GM21717 (cell line): ENCODE data around the gene FAM204A.

ENCODE experiments used
- ATAC-seq: cut with Tn5 transposase; IDR thresholded peaks from one replicate; pipeline ENCODE4 v1.9.1; 2021; ENCODE audit warnings: mild to moderate bottlenecking, moderate library complexity; ENCODE audit not compliant: unreplicated experiment

Gene FAM204A

DNA sequence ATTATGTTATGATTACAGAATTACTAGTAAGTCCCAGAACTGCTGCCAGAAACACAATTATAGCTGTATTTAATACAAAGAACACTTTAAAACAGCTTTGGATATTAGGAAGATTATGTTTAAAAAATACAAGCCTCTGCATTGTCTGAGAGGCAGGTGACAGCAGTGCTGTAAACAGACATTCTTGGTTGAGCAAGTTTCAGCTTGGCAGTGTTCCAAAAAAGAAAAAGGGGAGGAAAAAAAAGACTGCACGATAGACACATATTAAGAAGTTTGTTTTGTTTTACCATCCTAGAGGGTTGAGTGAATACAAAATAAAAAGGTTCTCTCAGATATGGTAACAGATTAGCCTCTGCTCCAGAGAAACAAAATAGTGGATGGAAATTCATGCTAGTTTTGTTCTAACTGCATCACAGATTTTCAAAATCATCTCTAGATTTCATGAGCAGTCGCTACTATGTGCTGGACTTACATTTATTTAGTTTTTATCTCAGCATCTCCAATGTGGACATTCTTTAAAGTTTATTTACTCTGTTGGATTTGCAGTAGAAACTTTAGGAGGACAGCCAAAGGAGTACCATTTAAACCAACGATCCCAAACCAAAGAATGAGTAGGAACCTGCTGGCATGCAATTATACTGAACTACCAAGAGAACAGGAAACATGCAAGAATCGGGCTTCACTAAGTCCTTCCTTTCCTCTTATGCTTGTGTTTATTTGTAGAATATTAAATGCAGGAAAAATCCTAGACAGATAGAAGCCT, 9.0 kb downstream of the FAM204A start:
- ATAC-seq, result no peak

GRCh38 chr10:118332236-118332635, 9.9 kb downstream of the FAM204A start:
- peak; percentile 72 for ATAC-seq

GRCh38 chr10:118330295-118331076, 11.6 kb downstream of the FAM204A start:
- no peak for ATAC-seq

DNA sequence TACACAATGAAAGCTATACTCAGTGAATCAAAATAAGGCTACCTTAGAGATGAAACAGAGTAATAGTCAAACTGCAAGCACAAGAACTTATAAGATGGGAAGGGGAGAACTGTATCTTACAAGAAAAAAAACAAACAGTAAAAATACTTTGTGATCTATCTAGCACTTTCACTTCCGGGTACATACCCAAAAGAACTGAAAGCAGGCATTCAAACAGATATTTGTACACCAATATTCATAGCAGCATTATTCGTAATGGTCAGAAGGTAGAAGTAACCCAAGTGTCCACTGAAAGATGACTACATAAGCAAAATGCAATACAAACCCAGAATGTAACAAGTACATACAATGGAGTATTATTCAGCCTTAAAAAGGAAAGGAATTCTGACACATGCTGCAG, 18.0 kb downstream of the FAM204A start:
- ATAC-seq, result no peak

- ATAC-seq, result no peak
These were observed 20.2 kb downstream of the FAM204A start for GRCh38 chr10:118321724-118322575.

DNA sequence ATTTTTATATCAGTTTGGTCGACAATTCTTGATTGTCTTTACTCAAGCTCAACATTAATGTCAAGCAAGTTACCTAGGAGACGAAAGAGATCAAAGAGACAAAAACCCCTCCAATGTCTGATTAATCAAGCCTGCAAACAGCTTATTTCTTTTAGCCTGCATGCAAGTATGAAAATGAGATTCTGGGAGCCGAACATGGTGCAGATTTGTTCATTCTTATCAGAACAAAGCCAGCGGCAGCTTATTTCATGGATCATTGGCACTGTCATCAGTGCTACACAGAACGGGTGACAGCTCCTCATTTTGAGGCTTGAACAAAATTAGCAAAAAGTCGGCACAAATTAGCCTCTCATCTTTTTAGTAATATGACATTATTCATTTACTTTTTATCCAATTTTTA, 26.5 kb downstream of the FAM204A start:
- ATAC-seq, result no peak

GRCh38 chr10:118314882-118315281, 27.2 kb downstream of the FAM204A start:
- ATAC-seq, result no peak

DNA sequence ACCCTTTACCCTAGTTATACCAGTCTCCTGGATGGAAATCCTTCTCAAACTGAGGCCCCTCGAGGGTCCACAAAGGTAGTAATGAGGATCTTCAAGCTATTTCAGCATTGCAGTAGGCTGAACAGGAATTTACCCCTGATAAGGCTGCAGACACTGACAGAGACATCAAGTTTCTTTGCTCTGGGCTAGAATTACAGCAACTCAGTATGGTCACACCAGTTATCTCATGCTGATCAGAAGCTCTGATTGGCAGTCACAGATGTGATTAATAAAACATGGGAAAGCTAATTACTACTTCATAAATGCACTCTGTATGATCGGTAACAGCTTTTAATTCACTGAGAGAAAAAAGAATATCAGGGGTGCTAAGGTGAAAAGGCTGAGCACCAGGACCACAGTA, 30.6 kb downstream of the FAM204A start:
- ATAC-seq, result no peak

DNA sequence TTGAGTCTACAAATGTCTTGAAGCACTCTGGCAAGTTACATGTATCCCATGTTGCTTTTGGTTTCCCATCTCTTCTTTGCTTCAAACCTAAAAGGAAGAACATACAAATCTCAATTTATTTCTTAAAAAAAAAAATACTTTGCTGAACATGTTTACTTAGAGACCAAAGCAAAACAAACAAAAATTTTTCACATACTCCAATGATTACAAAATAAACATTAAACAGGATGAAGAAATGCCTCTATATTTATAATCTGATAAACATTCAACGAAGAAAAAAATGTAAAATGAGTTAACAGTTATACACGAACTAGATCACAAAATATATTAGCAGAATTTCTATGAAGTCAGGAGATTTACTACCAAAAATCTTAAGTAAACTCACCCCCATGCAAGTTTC, 31.3 kb downstream of the FAM204A start:
- ATAC-seq, result no peak

DNA sequence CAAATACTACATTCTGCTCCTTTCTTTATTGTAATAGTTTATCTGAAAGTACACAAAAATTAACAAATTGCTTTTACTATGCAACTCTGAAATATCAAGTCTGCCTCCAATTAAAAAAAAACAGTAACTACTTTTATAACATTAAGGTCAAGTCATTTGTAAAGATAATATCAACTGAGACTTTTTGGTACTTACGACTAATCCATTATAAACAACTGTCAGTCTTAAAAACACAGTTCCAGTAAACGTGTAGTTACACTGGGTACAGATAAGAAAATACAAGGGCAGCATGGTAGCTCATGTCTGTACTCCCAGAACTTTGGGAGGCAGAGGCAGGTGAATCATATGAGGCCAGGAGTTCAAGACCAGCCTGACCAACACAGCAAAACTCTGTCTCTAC, 32.2 kb downstream of the FAM204A start:
- ATAC-seq, result no peak

DNA sequence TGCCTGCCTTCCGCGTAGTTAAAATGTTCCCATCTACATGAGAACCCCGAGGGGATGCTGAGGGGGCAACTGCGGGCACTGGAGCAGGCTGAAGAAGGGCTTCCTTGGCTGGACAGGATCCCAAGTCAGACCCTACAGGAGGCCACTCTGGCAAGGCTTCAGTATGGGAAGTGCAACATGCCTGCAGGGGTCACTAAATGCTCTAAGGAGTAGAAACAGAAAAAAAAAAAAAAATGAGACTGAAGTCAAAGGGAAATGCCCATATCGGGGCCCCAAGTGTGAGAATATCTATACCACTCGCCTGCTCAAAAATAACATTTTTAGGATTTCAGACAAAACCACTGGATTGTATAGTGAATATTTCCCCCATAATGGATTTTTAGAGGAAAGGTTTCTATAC, 33.5 kb downstream of the FAM204A start:
- no peak for ATAC-seq

DNA sequence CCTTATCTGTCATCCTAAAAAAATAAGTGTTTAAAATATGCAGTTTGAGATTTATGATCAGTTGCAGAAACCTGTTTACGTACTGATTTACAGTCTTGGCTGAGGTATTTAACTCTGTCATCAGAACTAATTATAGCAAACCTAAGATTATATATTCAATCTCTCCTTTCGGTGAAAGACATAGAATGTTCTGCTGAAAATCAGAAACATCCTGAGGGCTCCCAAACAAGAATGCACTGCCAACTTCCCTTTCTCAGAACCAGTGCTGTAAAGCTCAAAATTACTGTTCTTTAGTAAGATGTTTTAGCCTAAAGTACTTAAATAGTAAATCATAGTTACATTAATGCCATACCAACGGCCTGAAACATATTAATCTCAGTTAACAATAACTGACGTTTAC, 34.3 kb downstream of the FAM204A start:
- ATAC-seq, result no peak

DNA sequence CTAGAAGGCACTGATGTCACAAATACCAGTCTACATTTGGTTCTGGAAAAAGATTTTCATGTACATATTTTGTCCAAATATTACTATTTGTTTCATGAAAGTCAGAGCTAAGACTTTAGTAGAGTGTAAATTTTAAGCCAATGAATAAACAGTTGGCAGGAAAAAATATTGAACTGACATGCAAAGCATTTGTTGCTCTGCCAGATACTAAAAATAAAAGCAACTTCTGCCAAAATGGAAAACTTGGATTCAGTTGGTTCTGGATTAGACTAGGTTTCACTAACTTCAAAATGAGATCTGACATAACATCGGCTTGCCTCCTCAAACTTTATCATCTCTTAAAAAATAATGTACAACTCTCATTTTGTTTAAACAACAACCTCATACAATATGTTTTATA, 34.9 kb downstream of the FAM204A start:
- ATAC-seq, result no peak

GRCh38 chr10:118305730-118306129, 36.4 kb downstream of the FAM204A start:
- ATAC-seq, result no peak

DNA sequence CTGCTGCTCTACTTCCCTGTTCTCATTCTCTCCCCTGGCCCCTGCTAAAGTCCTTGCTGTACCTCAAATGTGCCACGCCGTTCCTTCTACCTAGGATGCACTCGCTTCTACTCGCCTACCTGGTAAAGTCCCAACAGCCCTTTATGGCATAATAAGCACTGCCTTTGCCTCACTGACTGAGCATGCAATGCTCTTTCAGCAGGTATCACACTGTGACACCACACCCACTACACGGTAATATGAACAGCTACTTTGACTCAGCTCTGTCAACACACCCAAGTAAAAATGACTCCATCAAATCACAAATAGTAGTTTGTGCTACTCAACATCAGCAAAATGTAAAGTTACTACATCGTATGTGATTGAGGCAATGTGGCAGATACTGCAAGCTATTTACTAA, 37.6 kb downstream of the FAM204A start:
- ATAC-seq, result no peak

DNA sequence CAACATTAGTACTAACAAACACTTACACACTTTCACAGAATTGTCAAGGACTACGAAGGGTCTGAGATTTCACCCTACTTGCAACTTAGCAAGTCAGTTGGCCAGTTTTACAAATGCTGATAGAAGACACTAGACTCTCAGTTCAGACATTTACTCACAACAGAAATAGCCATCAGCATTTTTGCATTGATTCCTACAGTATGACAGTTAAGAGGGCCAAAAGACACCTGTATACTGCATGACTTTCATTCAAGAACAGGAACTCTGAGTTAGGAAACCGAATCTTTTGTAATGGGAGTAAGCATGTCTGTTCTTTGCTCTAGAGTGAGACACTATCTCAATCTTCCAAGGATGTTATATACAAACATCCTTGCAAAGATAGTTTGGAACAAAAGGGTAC, 40.9 kb downstream of the FAM204A start:
- ATAC-seq, result no peak

GRCh38 chr10:118300320-118300719, 41.8 kb downstream of the FAM204A start:
- no peak for ATAC-seq

DNA sequence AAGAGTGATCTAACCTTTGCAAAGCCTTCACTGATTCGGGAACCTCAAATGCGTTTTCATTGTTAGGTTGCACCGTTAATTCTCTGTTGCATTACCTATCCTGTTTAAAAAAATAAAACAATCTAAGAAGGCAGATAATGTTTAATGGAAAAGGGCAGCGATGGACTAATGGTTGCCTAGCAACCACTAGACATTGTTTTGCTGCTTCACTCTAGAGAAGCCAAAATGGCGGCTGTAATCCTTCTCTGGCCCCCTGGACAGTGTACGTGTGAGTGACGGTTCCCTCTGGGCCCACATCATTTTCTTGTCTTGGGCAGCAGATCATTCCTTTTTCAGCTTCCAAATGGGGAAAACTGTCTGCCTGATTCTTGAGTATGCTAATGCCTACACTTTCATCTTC, 43.3 kb downstream of the FAM204A start:
- no peak for ATAC-seq

DNA sequence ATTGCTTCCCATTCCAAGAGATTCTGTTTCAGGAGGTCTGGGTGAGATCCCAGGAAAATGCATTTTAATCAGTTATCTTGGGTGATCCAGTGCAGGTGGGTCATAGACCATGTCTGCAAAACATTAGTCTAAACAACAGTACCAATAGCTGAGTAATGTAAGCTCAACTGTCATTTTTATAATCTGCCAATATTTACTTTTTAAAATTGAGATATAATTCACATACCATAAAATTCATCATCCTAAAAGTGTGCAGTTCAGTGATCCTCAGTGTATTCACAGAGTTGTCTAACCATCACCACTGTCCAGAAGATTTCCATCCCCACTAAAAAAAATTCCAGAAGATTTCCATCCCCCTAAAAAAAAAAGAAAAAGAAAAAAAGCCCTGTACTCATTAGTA, 51.0 kb downstream of the FAM204A start:
- ATAC-seq, result no peak

DNA sequence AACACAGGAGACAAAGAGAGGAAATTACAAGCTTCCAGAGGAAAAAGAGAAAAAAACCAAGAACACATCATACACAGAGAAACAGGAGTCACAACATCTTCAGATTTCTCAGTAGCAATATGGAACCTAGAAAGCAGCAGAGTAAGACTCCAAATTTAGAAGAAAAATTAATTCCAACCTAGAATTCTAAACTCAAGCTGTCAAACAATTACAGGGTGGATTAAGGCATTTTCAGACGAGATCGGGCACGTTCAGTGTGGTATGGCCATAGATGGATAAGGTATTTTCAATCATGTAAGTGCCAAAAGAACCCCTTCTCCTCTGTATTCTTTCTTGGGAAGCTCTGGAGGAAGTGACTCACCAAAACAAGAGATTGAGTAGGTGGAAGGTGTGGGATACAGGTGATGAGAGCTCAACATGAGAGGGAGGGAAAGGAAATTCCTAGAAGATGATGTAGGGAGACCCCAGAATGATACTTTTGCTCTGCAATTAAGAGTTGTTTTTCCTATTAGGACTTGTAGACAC, 51.6 kb downstream of the FAM204A start:
- ATAC-seq, result no peak

DNA sequence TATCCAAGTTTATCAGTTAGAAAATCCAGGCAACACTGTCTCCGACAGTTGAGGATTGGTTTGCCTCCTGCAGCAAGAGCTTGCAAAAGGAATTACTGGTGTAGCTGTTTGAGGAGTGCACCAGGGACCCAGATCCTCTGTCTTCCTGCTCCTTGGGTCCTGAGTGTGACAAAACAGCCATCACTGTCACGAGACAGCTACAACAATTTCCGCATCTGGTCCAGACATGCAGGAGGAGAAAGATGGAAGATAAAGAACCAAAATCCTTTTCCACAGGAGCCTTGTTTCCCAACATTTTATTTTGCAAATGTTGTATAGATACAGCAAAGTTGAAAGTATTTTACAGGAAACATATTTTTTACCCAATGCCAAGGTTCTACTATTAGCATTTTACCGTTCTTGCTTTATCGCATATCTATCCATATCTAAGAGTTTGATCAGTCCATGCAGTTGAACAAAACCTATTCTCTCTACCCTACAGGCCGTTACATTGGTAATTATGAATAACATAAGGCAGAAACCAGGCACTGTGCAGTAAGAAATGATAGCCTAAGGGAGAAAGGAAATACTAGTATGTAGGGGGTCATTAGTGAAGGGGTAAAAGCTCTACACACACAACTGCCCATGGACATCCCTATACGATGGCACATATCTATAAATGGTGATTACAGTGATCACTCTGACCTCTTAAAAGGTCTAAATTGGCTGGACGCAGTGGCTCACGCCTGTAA, 54.9 kb downstream of the FAM204A start:
- no peak for ATAC-seq
